Neural cell (in vitro differentiated cells): Measurements from ENCODE around the gene PPIE.

Experiments
- POLR2AphosphoS5 ChIP-seq: IDR thresholded peaks from 2 replicates; pipeline ENCODE4 v1.6.1; 2012
- RAD21 ChIP-seq: fragments of 450-650 bp; conservative IDR thresholded peaks from 2 replicates; pipeline ENCODE4 v1.6.1; 2014; ENCODE audit warnings: antibody characterized with exemption, mild to moderate bottlenecking, moderate library complexity
- REST ChIP-seq: IDR thresholded peaks from 2 replicates; pipeline ENCODE4 v1.6.1; 2012; ENCODE audit warnings: borderline replicate concordance
- TF ChIP-seq, protein P1 (sequence below): fragments of 450-650 bp; IDR thresholded peaks from 2 replicates; pipeline ENCODE4 v1.5.1; 2014; ENCODE audit warnings: antibody characterized with exemption, mild to moderate bottlenecking, moderate library complexity; ENCODE audit not compliant: poor library complexity, severe bottlenecking

- TF ChIP-seq REST (no peak), POLR2AphosphoS5 (peak; percentile 79), RAD21 (no peak)
- TF ChIP-seq, protein P1, sequence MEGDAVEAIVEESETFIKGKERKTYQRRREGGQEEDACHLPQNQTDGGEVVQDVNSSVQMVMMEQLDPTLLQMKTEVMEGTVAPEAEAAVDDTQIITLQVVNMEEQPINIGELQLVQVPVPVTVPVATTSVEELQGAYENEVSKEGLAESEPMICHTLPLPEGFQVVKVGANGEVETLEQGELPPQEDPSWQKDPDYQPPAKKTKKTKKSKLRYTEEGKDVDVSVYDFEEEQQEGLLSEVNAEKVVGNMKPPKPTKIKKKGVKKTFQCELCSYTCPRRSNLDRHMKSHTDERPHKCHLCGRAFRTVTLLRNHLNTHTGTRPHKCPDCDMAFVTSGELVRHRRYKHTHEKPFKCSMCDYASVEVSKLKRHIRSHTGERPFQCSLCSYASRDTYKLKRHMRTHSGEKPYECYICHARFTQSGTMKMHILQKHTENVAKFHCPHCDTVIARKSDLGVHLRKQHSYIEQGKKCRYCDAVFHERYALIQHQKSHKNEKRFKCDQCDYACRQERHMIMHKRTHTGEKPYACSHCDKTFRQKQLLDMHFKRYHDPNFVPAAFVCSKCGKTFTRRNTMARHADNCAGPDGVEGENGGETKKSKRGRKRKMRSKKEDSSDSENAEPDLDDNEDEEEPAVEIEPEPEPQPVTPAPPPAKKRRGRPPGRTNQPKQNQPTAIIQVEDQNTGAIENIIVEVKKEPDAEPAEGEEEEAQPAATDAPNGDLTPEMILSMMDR: no peak
These were observed at the start of gene PPIE for GRCh38 chr1:39738622-39739366.
